Measurements from ENCODE around the gene POLR1A.

Gene POLR1A

DNA sequence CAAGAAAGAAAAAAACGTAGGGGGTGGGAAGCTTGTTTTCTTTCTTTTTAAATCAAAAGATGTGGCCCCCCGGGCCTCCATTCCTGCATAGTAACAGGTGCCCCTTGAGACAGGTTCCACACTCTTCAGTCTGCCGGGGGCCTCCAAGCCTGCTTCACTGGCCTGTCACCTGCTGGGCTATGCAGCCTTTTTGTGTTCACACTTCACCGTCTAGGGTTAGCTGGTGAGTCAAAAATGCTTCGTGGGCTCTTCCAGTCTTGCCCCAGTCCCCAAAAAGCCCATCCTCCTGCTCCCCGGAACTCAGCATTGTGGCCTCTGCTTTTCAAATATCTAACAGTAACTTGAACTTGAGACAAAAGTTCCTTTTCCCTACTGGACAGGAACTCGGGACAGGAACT is 67.9 kb downstream of the POLR1A start (continued):
- TF ChIP-seq, protein P1, sequence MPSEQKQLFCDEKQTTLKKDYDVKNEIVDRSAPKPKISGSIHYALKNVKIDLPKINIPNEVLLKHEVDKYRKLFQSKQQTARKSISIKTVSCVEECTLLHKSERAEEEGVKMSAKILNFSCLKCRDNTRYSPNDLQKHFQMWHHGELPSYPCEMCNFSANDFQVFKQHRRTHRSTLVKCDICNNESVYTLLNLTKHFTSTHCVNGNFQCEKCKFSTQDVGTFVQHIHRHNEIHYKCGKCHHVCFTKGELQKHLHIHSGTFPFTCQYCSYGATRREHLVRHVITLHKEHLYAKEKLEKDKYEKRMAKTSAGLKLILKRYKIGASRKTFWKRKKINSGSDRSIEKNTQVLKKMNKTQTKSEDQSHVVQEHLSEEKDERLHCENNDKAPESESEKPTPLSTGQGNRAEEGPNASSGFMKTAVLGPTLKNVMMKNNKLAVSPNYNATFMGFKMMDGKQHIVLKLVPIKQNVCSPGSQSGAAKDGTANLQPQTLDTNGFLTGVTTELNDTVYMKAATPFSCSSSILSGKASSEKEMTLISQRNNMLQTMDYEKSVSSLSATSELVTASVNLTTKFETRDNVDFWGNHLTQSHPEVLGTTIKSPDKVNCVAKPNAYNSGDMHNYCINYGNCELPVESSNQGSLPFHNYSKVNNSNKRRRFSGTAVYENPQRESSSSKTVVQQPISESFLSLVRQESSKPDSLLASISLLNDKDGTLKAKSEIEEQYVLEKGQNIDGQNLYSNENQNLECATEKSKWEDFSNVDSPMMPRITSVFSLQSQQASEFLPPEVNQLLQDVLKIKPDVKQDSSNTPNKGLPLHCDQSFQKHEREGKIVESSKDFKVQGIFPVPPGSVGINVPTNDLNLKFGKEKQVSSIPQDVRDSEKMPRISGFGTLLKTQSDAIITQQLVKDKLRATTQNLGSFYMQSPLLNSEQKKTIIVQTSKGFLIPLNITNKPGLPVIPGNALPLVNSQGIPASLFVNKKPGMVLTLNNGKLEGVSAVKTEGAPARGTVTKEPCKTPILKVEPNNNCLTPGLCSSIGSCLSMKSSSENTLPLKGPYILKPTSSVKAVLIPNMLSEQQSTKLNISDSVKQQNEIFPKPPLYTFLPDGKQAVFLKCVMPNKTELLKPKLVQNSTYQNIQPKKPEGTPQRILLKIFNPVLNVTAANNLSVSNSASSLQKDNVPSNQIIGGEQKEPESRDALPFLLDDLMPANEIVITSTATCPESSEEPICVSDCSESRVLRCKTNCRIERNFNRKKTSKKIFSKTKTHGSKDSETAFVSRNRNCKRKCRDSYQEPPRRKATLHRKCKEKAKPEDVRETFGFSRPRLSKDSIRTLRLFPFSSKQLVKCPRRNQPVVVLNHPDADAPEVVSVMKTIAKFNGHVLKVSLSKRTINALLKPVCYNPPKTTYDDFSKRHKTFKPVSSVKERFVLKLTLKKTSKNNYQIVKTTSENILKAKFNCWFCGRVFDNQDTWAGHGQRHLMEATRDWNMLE (tag by site-specific recombination; conservative IDR thresholded peaks at IDR 0.05; ENCODE audit: low read depth): no peak
- TF ChIP-seq ZNF76 (tag by site-specific recombination; IDR thresholded peaks at IDR 0.05; ENCODE audit: borderline replicate concordance, low read depth) (no peak), ZNF175 (tag by site-specific recombination; IDR thresholded peaks at IDR 0.05) (no peak)

GRCh38 chr2:86037141-86037794 is 68.4 kb downstream of the POLR1A start:
- ChIA-PET POLR2A (no interaction called here), CTCF (interaction anchor here (0.6 to 1.4 kb wide), 3 partner anchors 148 to 210 kb away, joined by 3 to 10 read pairs (median 3); no protein-coding TSS in a partner anchor)
- H3K4me1 ChIP-seq (ENCODE audit: control insufficient read depth, insufficient read depth, low read length): no peaks in the 10 kb centered on the region
- H3K4me3 ChIP-seq (ENCODE audit: low read depth, low read length): no peak overlapping the region
- H3K36me3 ChIP-seq (ENCODE audit: control insufficient read depth in 2 of 2, insufficient read depth in 1 of 2, low read length in 2 of 2): peaks cover 12 to 95% of the 10 kb centered on the region in 2 experiments; a peak in 2 of 3 replicates
- no peak overlapping the region for H3K27ac ChIP-seq (ENCODE audit: extremely low read depth, low read depth, low read length)
- no peak for TF ChIP-seq ZNF16 (tag by site-specific recombination; IDR thresholded peaks at IDR 0.05; ENCODE audit: low read depth)
- TF ChIP-seq ZNF138 (tag by site-specific recombination; IDR thresholded peaks at IDR 0.05; ENCODE audit: borderline replicate concordance): no peak
- TF ChIP-seq ZNF558 (tag by site-specific recombination; IDR thresholded peaks at IDR 0.05): no peak
- no peak for TF ChIP-seq ZNF623 (tag by site-specific recombination; IDR thresholded peaks at IDR 0.05)
- no peak for TF ChIP-seq BCL11A (tag by site-specific recombination; IDR thresholded peaks at IDR 0.05; ENCODE audit: low read depth)
- no peak for TF ChIP-seq ZNF654 (tag by site-specific recombination; IDR thresholded peaks at IDR 0.05; ENCODE audit: low read depth)
- no peak for TF ChIP-seq ZNF777 (tag by site-specific recombination; IDR thresholded peaks at IDR 0.05; ENCODE audit: borderline replicate concordance)
- no peak for TF ChIP-seq KLF7 (tag by site-specific recombination; IDR thresholded peaks at IDR 0.05; ENCODE audit: borderline replicate concordance)
- no peak for TF ChIP-seq MZF1 (tag by site-specific recombination; IDR thresholded peaks at IDR 0.05; ENCODE audit: borderline replicate concordance)
- TF ChIP-seq ZFP3 (tag by site-specific recombination; IDR thresholded peaks at IDR 0.05; ENCODE audit: low read depth): no peak
- no peak for TF ChIP-seq PBX3 (CRISPR knock-in tag; IDR thresholded peaks at IDR 0.05)
- no peak for TF ChIP-seq MEIS1 (CRISPR knock-in tag; IDR thresholded peaks at IDR 0.05; ENCODE audit: borderline replicate concordance)
- TF ChIP-seq ZNF747 (tag by site-specific recombination; IDR thresholded peaks at IDR 0.05): no peak
- TF ChIP-seq KLF8 (tag by site-specific recombination; IDR thresholded peaks at IDR 0.05): no peak
- H3K9me3 ChIP-seq (ENCODE audit: control insufficient read depth, insufficient read depth, low read depth, low read length): no peaks in the 10 kb centered on the region

DNA sequence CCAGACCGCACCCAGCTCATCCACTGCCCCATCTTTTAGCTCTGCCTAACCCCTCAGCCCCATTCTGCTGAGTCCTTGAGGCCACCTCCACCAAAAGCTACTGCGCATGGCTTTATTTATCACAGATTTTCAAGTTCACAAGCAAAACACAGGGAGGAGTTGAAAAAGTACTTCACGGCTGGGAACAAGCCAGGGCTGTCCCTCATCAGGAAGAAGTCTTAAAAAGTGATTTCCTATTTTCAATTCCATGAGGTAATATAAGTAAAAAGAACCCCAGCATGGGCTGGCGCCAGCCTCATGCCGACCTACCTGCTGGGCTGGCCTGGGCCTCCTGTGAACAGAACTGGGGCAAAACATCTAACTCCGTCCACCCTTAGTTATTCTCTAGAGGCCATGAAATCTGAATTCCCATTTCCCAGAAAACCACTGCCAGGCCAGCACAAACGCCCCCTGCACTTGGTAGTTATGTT is 69.0 kb downstream of the POLR1A start:
- Histone ChIP-seq H3K27ac (ENCODE audit: extremely low read depth, low read depth, low read length) (no peak overlapping the region), H3K4me3 (ENCODE audit: low read depth, low read length) (no peak overlapping the region), H3K36me3 (ENCODE audit: control insufficient read depth in 2 of 2, insufficient read depth in 1 of 2, low read length in 2 of 2) (peaks cover 12 to 95% of the 10 kb centered on the region in 2 experiments; a peak in 2 of 3 replicates), H3K9me3 (ENCODE audit: control insufficient read depth, insufficient read depth, low read depth, low read length) (no peaks in the 10 kb centered on the region), H3K4me1 (ENCODE audit: control insufficient read depth, insufficient read depth, low read length) (no peaks in the 10 kb centered on the region)
- CTCF ChIA-PET: interaction anchor here (1.4 kb wide), 1 partner anchor 209 kb away, joined by 10 read pairs; no protein-coding TSS in a partner anchor
- POLR2A ChIA-PET: no interaction called here
- TF ChIP-seq ZNF623 (tag by site-specific recombination; IDR thresholded peaks at IDR 0.05) (no peak), ZNF174 (tag by site-specific recombination; IDR thresholded peaks at IDR 0.05) (no peak)
